NCI-H1092 (cell line): Measurements from ENCODE around the gene NDUFB5.

Experiments
- DNase-seq: peaks from one replicate; lab custom pipeline; 2025; lab: John Stamatoyannopoulos, UW

Gene NDUFB5

GRCh38 chr3:179604321-179605078 lies at the start of gene NDUFB5, which contains the start of gene MRPL47:
NDUFB5 (plus strand) TSS chr3:179604794; CDS start chr3:179604816, 22 bp downstream.
MRPL47 (minus strand) TSS chr3:179604638; CDS start chr3:179604624, 14 bp downstream.
- DNase-seq, result peak; percentile 97

DNA sequence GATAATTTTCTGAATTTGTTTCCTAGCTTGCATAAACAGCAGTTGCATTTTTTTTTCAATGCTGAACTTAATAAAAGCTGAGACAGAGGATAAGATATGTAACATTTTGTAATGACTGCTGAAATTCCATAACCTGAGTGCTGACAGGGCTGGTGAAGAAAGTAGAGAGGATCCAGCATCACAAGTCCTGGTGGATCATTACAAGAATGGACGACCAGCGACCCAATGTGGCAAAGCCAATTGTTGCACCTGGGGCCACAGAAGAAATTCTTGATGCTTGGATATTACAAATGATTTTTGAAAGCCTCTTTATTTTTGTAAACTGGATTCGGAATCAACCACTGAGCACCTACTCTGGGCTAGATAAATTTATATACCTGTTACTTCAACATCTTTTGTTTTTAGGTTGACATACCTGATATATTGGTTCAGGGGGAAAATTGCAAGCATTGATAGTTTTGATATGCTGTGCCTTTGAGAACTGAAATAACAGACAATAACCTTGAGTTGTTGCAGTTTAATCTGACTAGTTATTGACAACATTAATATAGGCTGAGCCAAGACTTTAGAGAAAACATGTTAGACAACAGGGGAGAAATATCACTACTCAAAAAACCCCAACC lies 45.7 kb upstream of the NDUFB5 start:
- DNase-seq, result peak; percentile 31

GRCh38 chr3:179560791-179561190 lies 43.8 kb upstream of the NDUFB5 start:
- no peak for DNase-seq

DNA sequence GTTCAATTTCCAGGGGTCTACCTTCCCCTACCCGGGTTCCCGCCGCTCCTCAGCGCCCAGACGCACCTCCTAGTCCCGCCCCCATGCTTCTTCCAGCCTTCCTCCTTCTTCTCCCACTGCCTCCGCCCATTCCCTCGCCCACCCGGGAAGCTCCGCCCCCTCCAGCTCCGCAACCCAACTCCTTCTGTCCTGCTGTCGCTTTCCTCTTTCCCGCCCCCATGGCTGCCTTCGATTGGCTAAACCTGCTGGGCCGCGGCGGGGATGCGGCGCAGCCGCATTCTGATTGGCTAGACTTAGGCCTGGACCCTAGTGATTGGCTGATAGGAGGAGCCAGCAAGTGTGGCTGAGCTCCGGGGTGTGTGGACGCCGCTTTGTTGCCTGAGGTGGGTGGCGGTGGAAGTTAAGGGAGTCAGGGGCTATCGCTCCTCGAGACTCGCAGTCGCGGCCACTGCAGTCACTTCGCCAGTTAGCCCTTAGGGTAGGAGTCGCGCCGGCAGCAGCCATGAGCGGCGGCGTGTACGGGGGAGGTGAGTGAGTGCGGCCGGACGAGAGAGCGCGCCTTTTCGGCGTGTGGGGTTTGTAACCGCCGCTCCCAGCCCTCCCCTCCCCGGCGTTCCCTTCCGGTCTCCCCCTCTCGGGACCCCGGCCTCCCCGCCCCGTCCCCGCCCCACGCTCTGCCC lies 41.9 kb upstream of the NDUFB5 start, which contains the start of gene ACTL6A:
TSS of gene ACTL6A (plus strand) at position 336 of the 680 bp plus-strand sequence. CDS start at position 503, 167 bp downstream.
- DNase-seq, result peak; percentile 99

GRCh38 chr3:179563271-179563783 lies 41.3 kb upstream of the NDUFB5 start:
- DNase-seq, result peak; percentile 32

DNA sequence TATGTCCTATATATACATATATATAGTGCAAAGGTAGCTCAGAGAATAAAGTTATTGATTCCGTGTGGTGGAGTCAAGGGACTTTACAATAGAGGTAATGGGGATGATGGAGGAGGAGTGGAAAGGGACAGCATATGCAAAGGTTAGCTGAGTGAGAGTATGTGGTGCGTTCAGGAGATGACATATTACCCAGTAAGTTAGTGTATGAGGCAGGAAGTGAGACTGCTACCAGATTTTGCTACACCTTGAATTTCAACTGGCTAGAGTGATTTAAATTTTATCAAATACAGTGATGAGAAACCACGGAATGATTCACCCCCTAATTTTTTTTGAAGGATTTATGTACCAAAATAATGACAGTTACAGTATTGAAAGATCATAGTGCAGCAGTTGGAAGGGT lies 39.1 kb upstream of the NDUFB5 start:
- no peak for DNase-seq

DNA sequence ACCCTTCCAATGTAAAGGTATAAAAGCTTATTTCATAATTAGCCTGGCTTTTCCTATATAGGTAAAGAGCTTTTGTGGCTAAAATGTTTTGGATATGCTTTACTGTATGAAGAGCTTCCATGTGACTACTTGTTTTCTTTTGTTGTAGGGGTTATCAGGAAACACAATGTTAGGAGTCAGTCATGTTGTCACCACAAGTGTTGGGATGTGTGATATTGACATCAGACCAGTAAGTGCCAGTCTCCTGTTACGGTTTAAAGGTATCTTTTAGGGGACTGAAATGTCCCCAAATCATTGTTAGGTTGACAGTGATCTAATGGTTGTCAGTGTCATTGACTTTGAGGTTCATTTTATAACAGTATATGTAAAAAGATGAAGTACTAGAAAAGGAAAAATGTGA lies 23.6 kb upstream of the NDUFB5 start:
- no peak for DNase-seq

DNA sequence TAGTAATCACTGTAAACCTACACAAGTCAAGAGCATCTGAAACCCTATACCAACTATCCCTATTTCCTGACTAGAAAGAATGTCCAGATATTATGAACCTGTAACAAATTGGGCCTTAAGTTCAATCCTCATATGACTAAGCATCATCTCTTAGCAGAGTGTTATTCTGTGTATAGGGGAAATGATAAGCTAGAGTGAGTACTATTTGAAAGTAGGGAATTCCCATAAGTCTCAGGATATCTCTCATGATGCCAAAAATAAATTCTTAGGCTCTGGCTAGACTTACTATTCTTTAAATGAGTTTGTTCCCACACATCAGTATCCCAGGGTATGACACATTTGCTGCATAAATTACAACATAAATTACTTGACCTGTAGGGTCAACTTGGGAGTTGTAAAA lies 15.5 kb upstream of the NDUFB5 start:
- DNase-seq, result no peak

DNA sequence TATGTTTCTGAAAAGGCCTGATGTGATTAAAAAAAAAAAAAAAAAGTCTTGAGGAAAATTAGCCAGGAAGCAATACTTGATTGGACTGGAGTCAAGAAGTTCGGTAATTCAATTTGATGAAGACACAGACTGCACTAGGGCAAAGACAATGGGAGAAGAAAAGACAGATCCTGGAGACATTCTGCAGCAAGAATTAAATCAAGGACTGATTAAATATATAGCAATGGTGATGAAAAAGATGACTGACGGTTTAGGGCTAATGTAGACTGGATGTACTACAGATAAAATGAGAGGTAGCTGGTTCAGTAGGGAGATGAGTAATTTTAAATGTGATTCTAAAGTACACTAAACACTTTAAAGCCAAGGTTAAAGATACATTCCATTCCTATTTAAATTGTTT lies 13.9 kb upstream of the NDUFB5 start:
- no peak for DNase-seq

- DNase-seq, result no peak
Measured at GRCh38 chr3:179591313-179591712, 13.3 kb upstream of the NDUFB5 start.

DNA sequence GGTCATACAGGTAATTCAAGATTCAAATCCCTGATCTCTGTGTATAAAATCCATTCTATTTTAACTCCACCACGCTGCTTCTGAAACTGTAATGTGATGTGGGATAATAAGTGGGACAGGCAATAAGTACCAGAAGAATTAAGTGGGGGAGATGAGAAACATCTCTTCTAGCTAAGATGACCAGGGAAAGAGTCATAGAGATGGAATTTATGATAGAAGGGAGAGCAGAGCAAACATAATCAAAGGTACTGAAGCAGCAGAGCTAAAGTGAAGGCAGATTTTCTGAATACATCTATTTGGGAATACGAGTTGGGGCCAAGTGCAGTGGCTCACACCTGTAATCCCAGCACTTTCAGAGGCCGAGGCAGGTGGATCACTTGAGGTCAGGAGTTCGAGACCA lies 5.1 kb upstream of the NDUFB5 start:
- DNase-seq, result no peak

DNA sequence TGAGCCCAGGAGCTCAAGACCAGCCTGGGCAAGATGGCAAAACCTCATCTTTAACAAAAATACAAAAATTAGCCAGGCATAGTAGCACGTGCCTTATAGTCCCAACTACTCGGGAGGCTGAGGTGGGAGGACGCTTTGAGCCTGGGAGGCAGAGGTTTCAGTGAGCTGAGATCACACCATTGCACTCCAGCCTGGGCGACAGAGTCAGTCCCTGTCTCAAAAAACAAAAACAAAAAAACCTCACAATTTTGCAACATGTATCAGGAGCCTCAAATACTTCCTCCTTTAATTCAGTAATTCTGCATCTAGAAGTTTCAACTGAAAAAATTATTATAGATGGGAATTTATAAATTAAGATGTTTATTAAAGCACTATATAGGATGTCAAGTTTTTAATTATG lies 1.3 kb upstream of the NDUFB5 start:
- DNase-seq, result no peak

- no peak for DNase-seq
Measured at GRCh38 chr3:179603831-179604230, 763 bp upstream of the NDUFB5 start.

- DNase-seq, result no peak
Measured at GRCh38 chr3:179606534-179607085, 2.0 kb downstream of the NDUFB5 start.

GRCh38 chr3:179608931-179609720 lies 4.5 kb downstream of the NDUFB5 start:
- DNase-seq, result no peak

GRCh38 chr3:179610066-179610465 lies 5.5 kb downstream of the NDUFB5 start:
- DNase-seq, result no peak

GRCh38 chr3:179613807-179614206 lies 9.2 kb downstream of the NDUFB5 start:
- DNase-seq, result no peak

DNA sequence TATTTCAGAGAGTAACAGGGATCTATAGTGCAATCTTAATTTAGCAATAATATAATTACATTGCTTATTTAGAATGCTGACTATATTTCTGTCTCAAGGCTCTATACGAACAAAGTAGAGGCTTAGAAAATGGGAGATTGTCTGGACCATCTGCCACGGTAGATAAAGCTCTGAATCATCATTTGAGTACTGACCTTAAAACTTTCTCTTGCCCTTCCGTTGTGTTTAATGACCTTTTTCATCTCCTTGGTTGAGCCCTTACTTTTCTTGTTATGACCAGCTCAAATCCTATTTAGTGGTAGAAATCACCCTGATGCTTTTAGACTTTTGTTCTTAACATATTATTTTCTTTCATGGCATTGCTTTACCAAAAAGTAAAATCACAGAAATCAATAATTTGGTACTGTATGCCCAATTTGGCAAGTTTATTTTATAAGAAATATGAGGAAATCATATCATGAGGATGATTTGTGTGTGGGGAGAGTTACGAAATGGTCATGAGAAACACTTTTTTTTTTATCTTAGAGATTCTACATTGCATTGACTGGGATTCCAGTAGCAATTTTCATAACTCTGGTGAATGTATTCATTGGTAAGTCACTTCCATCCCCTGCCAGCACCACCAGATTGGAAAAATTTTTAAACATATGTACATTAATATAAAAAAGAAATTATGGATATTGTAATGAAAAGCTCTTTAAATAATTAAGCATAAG lies 11.0 kb downstream of the NDUFB5 start:
- DNase-seq, result no peak

DNA sequence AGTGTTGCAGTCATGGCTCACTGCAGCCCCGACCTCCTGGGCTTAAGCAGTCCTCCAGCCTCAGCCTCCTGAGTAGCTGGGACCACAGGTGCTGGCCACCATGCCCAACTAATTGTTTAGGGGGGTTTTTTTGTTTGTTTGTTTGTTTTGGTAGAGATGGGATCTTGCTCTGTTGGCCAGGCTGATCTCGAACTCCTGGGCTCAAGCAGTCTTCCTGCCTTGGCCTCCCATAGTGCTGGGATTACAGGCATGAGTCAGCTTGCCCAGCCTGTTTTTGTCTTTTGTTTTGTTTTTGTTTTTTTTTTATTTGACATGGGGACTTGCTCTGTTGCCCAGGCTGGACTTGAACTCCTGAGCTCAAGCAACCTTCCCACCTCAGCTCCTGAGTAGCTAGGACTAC lies 17.4 kb downstream of the NDUFB5 start:
- no peak for DNase-seq

- no peak for DNase-seq
Measured at GRCh38 chr3:179624451-179624850, 19.9 kb downstream of the NDUFB5 start.
